Prostate gland (tissue), 2 donors: ENCODE measurements around the gene GMEB1.
"Not testable (repeated sequence)": the region's sequence is repeated elsewhere in the genome, so short reads cannot be mapped to it uniquely, and the experiment has no call there.

Experiments
- POLR2A ChIP-seq: fragments of 450-650 bp; IDR thresholded peaks from one replicate; pipeline ENCODE4 v1.6.1; 2016; ENCODE audit warnings: antibody characterized with exemption, mild to moderate bottlenecking
- TF ChIP-seq, protein P1 (sequence below), 4 experiments: fragments of 200-600 bp in 2 of 4; fragments of 450-650 bp in 2 of 4; sonication (generic) in 2 of 4; IDR thresholded peaks; 1 replicate in 3 of 4; 2 replicates in 1 of 4; pipeline ENCODE4 v1.5.1; 2016 to 2019; ENCODE audit warnings: antibody characterized with exemption in 4 of 4, mild to moderate bottlenecking in 2 of 4, moderate library complexity in 2 of 4

DNA sequence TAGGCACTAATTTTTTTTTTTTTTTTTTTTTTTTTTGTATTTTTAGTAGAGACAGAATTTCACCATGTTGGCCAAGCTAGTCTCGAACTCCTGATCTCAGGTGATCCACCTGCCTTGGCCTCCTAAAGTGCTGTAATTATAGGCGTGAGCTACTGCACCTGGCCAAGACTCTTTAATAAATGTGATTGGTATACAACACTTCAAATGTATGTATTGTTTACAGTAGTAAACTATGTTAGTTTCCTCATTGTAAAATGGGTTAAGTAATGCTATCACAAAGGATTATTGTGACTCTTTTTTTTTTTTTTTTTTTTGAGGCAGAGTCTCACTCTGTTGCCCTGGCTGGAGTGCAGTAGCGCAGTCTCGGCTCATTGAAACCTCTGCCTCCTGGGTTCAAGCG lies 56.8 kb downstream of the GMEB1 start:
- TF ChIP-seq POLR2A = not testable (repeated sequence)
- TF ChIP-seq, protein P1, sequence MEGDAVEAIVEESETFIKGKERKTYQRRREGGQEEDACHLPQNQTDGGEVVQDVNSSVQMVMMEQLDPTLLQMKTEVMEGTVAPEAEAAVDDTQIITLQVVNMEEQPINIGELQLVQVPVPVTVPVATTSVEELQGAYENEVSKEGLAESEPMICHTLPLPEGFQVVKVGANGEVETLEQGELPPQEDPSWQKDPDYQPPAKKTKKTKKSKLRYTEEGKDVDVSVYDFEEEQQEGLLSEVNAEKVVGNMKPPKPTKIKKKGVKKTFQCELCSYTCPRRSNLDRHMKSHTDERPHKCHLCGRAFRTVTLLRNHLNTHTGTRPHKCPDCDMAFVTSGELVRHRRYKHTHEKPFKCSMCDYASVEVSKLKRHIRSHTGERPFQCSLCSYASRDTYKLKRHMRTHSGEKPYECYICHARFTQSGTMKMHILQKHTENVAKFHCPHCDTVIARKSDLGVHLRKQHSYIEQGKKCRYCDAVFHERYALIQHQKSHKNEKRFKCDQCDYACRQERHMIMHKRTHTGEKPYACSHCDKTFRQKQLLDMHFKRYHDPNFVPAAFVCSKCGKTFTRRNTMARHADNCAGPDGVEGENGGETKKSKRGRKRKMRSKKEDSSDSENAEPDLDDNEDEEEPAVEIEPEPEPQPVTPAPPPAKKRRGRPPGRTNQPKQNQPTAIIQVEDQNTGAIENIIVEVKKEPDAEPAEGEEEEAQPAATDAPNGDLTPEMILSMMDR (IDR thresholded peaks at IDR 0.05) = not testable (repeated sequence)
